Epithelial cell of proximal tubule (primary cell): ENCODE data around the gene ZNF578. TPM values are rescaled to one million over a fixed set of nuclear protein-coding genes. Genes with fewer than 3 reads are reported as not detected.
"Not testable (repeated sequence)": the region's sequence is repeated elsewhere in the genome, so short reads cannot be mapped to it uniquely, and the experiment has no call there.

Experiments
- DNase-seq: peaks from one replicate; pipeline ENCODE4 v3.0.0-alpha.2; 2011; ENCODE audit warnings: low read depth
- H3K4me3 ChIP-seq: 2 replicates; pipeline ENCODE4 v1.5.1; 2011; ENCODE audit warnings: low read depth, mild to moderate bottlenecking, low read length
- total RNA-seq: library from RNA; depleted of rRNA; stranded (reverse); fragments of >200 nt; gene quantifications from 2 replicates; pipeline ENCODE4 v1.2.3, GENCODE V29; 2015
- TF ChIP-seq, protein P1 (sequence below): conservative IDR thresholded peaks from 2 replicates; pipeline ENCODE4 v1.5.1; 2012; ENCODE audit warnings: low read depth, mild to moderate bottlenecking, low read length

ZNF578 gene
- total RNA-seq, 1 donor from 2014 or later: 2.3 TPM

DNA sequence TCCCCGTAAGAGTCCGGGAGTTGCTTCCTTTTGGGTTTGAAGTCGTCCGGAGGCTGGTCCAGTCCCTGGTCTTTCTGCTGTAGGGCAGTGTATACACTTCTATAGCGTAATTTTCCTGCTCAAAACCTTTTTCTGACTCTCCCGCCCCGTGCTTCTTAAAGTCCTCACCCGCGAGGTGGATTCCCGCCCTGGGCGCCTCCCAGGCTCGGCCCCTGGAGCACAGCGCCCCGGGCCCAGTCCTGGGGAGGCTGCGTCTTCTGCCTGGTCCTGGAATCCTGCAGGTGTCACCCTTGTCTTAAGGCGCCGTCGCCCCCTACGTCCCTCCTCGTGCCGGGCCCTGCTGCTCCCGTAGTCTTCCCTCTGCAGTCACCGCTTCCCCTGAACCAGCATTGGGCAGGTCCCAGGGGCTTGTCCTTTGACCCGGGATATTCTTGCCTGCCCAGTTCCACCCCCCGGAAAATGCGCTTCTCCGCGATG, 39.7 kb downstream of the ZNF578 start:
- DNase-seq: no peak
- TF ChIP-seq, protein P1, sequence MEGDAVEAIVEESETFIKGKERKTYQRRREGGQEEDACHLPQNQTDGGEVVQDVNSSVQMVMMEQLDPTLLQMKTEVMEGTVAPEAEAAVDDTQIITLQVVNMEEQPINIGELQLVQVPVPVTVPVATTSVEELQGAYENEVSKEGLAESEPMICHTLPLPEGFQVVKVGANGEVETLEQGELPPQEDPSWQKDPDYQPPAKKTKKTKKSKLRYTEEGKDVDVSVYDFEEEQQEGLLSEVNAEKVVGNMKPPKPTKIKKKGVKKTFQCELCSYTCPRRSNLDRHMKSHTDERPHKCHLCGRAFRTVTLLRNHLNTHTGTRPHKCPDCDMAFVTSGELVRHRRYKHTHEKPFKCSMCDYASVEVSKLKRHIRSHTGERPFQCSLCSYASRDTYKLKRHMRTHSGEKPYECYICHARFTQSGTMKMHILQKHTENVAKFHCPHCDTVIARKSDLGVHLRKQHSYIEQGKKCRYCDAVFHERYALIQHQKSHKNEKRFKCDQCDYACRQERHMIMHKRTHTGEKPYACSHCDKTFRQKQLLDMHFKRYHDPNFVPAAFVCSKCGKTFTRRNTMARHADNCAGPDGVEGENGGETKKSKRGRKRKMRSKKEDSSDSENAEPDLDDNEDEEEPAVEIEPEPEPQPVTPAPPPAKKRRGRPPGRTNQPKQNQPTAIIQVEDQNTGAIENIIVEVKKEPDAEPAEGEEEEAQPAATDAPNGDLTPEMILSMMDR: no peak
- H3K4me3 ChIP-seq: no peak overlapping the region

DNA sequence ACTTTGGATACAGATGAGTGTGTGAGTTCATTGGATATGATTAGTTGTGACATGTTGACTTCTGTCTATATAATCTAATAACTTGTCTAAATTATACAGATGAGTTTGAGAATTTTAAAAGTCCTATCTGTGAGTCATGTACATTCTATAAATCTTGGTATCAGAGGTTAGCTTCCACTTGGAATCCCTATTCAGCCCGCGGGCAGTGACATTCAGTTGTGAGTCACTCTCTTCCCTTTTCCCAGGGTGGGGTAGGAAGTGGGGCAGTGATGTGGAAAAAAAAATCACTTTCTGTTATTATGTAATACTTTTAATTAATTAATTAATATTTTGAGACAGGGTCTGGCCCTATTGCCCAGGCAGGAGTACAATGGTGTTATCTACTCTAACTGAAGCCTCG, 41.2 kb downstream of the ZNF578 start:
- DNase-seq: no peak
- H3K4me3 ChIP-seq: no peak overlapping the region
- TF ChIP-seq, protein P1: no peak

DNA sequence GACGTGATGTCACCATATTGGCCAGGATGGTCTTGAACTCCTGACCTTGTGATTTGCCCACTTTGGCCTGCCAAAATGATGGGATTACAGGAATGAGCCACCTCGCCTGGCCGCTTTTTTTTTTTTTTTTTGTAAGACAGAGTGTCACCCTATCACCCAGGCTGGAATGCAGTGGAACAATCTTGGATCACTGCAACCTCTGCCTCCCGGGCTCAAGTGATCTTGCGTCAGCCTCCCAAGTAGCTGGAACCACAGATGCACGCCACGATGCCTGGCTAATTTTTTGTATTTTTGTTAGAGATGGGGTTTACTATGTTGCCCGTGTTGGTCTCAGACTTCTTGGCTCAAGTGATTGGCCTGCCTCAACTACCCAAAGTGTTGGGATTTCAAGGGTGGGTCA, 45.2 kb downstream of the ZNF578 start:
- TF ChIP-seq, protein P1: no peak
- no peak for DNase-seq
- H3K4me3 ChIP-seq: no peak overlapping the region

DNA sequence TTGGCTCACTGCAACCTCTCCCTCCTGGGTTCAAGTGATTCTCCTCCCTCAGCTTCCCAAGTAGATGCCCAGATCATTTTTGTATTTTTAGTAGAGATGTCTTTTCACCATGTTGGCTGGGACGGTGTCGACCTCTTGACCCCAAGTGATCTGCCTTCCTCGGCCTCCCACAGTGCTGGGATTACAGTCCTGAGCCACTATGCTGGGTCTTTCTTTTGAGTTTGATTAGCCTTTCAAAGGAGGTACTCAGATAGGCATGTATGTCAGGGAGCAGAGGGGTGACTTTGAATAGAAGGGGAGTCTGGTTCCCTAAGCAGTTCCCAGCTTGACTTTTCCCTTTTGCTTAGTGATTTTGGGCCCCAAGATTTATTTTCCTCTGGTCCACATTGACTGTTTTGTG, 47.1 kb downstream of the ZNF578 start:
- not testable (repeated sequence) for H3K4me3 ChIP-seq, DNase-seq

- DNase-seq, H3K4me3 ChIP-seq: not testable (repeated sequence)
Observed at GRCh38 chr19:52500991-52501390, 47.6 kb downstream of the ZNF578 start.

- no peak overlapping the region for H3K4me3 ChIP-seq
- TF ChIP-seq, protein P1: no peak
- DNase-seq: no peak
Observed at GRCh38 chr19:52507266-52507665, 53.9 kb downstream of the ZNF578 start.

DNA sequence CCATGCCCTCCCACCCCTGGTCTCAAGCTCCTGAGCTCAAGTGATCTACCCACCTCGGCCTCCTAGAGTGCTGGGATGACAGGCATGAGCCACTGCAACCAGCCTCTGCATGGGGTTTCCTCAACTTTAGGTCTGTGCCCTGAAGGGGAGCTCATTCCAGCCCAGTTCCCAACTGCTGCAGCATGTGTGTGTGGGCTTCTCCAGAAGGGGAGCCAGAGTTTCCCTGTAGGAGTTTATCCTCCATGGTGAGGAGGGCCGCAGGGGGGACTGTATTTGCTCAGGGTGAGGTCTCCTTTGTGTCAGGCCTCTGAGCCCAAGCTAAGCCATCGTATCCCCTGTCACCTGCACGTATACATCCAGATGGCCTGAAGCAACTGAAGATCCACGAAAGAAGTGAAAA, 62.8 kb downstream of the ZNF578 start:
- no peak for DNase-seq
- TF ChIP-seq, protein P1: no peak
- no peak overlapping the region for H3K4me3 ChIP-seq

DNA sequence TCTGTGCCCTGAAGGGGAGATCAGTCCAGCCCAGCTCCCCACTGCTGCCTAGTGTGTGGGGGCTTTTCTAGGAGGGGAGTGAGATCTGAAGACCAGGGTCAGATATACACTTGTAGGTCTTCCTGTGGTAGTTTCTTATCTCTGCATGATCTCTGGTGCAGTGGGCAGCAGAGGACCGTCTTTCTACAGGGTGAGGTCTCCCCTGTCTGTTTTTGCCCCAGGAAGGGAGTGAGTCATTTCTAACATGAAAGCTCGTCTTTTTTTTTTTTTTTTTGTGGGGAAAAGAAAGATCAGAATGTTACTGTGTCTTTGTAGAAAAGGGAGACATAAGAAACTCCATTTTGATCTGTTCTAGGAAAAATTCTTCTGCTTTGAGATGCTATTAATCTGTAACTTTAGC, 65.3 kb downstream of the ZNF578 start:
- TF ChIP-seq, protein P1: no peak
- H3K4me3 ChIP-seq: no peak overlapping the region
- DNase-seq: no peak

DNA sequence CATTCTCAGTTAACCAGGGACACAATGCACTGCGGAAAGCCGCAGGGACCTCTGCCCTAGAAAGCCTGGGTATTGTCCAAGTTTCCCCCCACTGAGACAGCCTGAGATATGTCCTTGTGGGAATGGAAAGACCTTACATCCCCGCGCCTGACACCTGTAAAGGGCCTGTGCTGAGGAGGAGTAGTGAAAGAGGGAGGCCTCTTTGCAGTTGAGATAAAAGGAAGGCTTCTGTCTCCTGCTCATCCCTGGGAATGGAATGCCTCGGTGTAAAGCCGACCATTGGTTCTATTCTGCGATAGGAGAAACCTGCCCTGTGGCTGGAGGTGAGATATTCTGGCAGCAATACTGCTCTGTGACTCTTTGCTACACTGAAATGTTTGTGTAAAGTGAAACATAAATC, 65.8 kb downstream of the ZNF578 start:
- not testable (repeated sequence) for DNase-seq, H3K4me3 ChIP-seq
